Measurements from ENCODE around the gene C1orf87.
"Not testable (repeated sequence)": the region's sequence is repeated elsewhere in the genome, so short reads cannot be mapped to it uniquely, and the experiment has no call there.

C1orf87 gene

DNA sequence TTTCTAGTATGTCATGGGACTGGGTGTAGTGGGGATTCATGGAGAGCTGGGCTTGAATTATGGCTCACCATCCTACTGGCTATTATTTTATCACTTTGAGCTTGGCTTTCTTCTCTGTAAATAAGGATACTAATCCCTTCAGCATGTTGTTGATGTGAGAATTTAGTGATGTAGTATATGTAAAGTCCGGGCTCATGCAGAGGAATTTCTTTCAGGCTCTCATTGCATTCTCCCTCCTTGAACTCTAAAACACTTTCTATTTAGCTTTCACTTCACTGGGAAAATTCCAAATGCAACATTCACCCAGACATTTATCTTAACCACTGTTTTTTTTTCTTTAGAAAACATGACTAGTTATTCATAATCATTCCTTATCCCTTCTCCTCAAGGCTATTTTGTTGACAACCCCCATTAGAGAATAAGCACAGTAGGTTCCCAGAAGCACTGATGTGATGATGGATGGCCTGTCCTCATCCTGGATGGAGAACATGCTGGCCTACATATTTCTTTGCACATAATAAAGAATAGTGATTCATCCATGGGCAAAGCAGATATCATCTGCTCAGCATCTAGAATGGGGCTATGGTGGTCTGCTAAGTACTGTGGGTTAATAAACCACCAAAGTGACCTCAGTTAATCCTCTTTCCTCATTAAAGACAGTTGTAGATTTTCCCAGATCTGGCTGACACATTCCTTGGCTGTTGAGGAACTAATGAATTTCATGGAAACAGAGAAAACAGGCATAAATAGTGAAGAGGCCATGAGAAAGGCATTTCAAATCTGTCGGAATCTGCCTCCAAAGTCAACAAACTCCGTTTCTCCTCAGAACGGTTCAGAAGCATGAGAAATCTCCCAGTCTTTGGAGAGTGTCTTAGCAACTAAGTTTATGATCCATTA lies 79.0 kb downstream of the C1orf87 start:
- DNase-seq: no peak

DNA sequence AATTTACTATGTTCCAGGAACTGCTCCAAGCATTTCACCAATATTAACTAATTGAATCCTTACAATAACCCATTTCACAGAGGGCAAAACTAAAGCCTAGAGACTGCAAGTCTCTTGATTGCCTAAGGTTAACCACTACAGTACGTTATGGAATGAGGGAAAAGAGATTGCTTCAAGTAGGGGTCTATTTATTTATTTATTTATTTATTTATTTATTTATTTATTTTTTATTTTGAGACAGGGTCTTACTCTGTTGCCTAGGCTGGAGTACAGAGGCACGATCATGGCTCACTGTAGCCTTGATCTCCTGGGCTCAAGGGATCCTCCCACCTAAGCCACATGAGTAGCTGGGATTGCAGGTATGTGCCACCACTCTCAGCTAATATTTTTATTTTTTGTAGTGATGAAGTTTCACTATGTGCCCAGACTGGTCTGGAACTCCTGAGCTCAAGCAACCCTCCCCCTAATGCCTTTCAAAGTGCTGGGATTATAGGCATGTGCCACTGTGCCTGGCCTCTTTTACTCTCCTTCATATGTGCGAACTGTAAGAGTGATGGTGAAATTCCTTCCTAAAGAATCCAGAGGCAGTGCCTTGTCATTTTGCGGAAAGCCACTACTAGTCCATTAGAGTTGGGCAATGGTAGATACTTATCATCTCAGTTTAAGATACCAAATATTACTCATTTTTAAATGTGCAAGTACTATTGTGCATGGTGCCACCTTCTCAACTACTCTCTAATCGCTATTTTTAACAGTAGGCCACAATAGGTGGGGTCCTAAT lies 81.3 kb downstream of the C1orf87 start:
- DNase-seq: no peak

DNA sequence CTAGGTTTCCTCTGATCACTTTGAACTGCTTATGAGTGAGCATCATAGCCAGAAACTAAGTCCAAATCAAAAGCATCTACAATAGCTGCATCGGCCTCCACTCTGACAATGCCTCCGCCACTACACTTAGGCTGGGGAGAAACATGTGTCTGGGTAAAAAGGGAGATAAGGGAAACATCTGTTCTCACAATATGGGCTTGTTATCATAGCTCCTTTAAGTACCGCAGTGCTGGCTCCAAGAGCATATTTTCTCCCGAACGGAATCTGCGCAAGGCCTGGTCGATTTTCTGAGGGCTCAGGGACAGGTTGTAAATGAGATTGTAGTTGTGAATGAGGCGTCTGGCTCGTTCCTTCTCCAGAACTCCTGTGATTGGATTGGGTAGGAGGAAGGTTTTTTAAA lies 83.1 kb downstream of the C1orf87 start:
- no peak for DNase-seq

DNA sequence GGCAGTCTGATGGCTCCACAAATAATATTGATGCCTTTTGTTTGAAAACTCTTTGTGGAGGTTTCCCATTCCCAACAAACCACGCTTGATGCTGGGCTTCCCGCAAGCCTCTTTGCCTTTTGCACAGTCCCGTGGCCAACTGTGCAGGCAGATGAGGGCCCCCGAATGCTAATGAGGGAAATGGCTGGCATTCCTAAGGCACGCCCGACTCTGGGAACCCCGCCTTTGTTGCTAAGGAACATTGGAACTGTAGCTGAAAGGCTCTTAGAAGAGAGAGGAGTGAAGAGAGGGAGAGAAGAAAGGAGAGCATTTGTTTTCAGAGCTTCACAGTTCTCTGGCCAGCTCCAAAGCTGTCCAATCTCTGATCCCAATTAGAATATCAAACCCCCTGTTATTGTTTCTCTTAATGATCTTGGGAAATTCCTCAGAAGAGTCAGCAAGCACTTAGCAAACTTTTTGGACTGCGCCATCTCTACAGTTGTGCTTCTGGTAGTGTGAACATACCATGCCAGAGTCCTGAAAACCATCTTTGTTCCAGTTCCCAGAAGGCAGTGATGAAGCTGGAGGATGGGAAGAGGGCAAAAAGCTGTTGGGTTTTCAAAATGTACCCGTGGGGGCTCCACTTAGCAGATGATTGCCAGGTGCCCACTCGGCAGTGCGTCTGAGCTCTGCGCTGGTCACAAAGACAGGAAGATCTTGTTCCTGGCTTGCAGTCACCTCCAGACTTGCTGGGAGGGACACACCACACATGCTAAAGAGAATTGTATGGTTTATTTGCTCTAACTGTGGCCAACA lies 86.9 kb downstream of the C1orf87 start:
- peak in 39 of 51 donors; percentile 5 to 86 (median 58) for DNase-seq

DNA sequence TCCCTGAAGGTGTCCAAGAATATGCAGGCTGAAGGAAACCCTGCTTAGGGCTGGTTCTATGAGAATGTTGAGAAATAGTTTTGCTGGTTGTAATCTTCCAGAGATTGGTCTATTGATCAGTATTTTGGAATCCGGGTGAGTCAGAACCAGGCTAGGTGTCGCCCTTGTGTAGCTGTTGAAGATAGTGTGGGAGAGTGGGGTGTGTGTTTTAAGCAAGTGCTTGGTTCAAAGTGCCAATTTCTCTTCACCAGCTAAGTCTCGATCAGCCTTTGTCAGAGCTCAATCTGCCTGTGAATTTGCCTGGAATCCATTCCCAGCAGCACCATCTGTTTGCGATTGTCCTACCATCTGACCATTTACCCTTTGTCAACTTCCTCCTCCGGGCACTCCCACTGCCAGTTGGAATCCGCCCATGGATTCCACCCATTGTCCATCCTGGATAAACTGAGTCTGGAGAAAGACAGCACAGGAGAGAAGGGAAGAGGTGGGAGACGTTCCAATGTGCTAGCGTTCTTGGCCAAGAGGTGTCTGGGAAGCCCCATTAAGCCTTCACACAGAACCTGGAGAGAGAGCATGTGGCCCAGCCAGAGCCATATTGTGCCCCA lies 87.6 kb downstream of the C1orf87 start:
- DNase-seq: no peak

DNA sequence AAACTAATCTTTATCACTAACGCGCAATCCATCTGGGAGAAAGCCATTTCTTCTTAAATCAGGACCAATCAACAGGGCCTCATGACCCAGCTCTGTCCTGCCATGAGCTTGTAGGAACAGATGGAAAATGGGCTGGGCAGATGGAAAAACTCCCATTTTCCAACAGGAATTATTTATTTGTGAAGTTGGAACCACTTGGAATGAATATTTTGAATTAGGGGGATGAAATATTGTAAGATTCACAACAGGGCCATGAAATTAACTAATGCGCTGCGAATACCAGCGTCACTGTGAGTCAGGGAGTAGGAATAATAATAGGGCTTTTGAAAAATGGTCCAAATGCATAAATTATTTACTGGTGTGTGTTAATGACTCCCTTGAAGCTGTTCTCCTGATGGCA lies 93.9 kb downstream of the C1orf87 start:
- no peak for DNase-seq

DNA sequence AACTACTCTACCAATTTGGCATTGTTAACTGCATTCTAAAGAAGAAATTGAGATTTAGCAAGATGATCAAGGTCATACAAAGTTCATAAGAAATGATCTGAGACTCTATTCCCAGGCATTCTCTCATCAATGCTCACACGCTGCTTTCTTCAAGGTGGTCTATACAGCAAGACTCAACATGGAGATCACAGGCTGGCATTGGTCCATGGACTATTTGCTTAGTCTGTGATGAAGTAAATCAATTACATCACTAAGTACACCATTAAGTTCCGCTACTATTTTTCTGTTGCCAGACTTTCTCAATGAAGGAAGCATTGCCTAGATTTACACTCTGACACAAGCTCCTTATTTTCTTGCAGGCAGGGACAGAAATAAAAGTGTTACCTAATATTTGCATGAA lies 95.1 kb downstream of the C1orf87 start:
- no peak for DNase-seq

DNA sequence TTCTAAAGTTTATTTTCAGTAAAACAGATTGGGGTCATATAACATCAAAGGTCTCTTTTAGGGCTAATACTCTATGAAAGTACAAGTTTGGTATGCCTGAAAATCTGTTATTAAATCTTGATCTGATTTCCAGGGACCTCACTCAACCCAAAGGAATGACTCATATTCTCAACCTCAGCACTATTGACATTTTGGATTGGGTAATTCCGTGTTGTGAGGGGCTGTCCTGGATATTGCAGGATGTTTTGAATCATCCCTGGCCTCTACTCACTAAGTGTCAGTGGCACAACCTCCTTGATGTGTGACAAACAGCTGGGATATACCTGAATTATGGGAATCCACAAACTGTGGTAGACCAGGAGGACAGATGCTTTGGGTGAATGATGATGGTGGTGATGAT lies 95.5 kb downstream of the C1orf87 start:
- no peak for DNase-seq

DNA sequence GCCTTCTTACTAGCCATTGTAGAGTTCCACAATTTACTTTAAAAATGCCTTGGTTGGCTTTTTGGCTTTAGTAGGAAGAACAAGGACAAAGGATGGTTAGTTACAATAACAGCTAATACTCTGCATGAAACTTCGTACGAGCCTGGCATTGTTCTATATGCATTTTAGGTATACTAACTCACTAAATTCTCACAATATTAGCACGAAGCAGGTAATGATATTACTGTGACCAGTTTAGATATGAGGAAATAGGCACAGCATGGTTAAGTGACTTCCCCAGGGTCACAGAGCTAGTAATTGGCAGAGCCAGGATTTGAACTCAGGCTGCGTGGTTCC lies 96.5 kb downstream of the C1orf87 start:
- no peak for DNase-seq

DNA sequence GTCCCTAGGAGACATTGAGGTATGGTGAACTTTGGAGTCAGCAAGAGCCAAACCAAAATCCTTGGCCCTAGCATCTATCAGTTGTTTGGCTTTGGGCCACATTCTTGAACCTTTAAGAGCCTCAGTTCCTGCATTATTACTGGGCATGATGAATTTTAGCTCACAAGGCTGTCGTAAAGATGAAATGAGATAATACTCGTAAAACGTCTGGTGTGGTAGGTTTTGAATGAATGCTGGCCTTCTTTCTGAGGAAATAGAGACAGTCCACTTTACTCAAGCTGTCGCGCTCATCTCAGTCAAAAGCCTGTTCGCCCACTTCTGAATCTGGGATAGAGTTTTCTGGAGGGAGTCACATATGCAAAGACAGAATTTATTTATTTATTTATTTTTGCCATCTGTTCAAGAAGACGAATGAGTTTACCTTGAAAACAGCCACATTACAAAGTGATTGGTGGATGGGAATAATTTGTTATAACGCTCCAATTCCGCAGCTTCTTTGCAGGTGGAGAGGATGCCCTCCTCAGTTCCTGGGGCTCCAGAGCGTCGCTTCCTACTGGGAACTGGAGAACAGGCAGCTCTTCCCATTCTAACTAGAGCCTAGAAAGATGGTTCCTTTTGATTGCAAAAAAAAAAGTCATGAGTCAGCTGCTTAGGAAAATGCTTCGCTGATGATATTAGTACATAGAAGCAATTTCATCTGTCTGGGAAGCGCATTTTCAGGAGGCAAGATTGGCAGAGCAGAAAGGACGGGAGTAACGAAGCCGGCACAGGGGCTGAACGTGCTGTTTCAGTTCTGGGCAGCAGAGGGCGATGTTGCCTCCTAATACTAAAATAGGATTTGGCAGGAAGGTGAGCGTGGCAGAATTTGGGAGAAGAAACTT lies 97.1 kb downstream of the C1orf87 start:
- peak in 39 of 51 donors; percentile 4 to 73 (median 41) for DNase-seq

DNA sequence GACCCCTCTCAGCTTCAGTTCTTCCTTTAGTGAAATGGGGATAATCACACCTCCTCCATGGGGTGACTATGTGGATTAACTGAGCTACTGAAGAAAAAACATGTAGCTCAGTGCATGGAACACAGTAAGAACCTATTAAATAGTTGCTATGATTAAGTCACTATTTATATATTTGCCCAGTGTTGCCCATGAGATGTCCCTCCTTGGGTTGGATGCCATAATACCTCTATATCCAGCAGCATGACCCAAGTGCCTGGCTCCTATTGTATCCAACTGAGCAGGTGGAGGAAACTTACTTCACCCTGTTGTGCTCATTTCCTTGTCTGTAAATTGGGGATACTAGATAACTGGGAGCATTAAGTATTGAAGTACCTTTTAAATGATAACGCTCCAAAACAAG lies 99.9 kb downstream of the C1orf87 start:
- DNase-seq: no peak

DNA sequence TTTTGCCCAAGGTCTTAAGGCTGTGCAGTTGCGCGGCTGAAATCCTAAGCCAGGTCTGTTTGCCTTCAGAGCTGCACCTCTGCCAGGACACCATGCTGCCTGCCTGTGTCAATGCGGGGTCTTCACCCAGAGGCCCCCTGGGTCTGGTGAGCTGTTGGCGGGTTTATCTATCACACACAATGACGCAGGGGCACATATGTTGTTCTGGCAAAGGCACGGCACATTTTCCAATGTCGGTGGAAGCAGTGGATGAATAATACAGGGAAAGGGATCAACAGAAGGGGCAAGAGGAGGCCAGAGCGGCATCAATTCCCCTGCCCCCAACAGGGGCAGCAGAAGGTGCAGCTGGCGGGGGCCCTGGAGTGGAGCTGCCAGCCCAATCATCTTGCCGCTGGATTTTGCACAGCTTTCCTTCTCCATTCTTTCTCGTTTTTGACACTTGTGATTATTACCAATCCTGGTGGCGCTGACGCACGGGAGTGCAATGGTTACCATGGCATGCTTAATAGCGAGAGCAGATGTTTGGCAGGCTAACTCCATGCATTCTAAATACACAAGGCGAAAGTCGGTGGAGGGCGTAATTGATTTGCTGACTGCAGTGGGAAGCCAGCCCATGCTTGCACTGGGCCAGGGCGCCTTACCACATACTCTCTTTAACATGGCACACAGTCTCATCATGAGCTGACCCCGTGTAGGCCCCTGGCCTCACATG lies 101.2 kb downstream of the C1orf87 start:
- peak in 21 of 51 donors; percentile 2 to 37 (median 15) for DNase-seq

DNA sequence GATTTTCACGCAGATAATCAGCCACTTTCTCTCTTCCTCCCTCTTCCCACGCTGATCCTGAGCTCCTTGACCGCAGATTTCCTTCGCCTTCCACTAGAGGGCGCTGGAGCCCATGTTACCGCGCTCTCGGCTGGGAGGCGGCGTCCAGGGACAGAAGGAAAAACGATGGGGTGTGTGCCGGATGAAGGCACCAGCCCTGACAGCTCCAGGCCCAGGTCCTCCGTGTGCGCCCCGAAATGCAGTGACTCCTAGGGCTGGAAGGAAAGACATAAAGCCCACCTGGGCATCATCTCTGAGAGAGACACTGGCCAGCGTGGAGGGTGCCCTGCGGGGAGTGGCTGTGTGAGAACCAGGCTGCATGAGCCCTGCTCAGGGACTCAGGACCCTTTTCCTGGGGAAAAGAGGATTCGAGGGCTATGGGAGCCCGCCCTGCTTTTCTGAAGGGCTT lies 102.1 kb downstream of the C1orf87 start:
- DNase-seq: peak in 46 of 51 donors; percentile 4 to 83 (median 60)

DNA sequence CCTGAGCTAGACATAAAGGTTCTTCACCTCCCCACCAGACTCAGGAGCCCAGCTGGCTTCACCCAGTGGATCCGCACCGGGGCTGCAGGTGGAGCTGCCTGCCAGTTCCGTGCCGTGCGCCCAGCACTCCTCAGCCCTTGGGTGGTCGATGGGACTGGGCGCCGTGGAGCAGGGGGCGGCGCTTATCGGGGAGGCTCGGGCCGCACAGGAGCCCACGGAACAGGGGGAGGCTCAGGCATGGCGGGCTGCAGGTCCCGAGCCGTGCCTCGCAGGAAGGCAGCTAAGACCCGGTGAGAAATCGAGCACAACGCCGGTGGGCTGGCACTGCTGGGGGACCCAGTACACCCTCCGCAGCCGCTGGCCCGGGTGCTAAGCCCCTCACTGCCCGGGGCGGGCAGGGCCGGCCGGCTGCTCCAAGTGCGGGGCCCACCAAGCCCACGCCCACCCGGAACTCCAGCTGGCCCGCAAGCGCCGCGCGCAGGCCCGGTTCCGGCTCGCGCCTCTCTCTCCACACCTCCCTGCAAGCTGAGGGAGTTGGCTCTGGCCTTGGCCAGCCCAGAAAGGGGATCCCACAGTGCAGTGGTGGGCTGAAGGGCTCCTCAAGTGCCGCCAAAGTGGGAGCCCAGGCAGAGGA lies 103.9 kb downstream of the C1orf87 start:
- not testable (repeated sequence) for DNase-seq

DNA sequence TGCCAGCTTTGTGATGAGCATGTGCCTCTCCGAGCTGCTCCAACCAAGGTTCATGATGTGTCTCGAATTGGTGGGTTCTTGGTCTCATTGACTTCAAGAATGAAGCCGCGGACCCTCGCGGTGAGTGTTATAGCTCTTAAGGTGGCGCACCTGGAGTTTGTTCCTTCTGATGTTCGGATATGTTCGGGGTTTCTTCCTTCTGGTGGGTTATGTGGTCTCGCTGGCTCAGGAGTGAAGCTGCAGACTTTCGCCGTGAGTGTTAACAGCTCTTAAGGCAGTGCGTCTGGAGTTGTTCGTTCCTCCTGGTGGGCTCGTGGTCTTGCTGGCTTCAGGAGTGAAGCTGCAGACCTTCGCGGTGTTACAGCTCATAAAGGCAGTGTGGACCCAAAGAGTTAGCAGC lies 104.8 kb downstream of the C1orf87 start:
- not testable (repeated sequence) for DNase-seq

DNA sequence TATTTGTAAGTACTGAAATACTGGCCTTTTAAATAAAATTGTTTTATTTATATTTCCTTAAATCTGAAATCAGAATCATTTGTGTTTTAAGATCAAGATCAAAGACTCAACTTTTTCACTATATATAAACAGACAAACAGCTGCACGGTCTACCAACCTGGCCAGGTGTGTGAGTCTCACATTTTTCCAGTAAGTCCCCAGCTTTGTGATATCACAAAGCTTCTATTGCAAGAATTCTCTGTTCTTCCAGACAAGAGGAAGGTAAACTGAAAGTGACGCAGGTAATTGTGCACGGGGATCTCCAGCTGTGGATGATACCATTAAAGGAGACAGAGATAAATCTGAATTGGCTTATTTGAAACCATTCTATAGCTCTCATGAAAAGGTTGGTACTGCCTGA lies 105.8 kb downstream of the C1orf87 start:
- no peak for DNase-seq

DNA sequence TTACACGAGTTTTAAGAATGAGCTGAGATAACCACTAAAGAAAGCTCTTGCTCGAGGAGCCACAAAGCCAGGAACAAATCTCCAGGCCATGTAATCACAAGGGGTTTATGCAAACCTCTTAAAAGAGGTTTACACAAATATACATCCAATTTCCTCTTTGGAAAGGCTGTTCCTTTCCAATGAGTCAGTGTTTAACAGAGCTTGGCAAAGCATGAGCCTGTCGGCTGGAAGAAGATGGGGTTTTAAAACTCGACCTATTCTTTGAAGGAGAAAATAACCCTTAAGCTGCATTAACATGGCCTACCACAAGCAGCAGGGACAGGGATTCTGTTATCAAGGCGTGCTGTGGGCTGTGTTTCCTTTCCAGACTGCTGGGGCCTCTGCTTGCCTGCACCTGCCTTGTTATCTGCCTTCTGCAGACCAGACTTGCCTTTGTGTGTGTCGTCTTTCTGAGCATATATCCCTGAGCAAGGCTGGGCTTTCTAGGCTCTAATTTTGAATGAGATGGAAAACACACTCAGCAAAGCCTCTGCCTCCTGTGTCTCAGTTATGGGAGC lies 106.4 kb downstream of the C1orf87 start:
- DNase-seq: peak in 2 of 51 donors; percentile 2 to 6

DNA sequence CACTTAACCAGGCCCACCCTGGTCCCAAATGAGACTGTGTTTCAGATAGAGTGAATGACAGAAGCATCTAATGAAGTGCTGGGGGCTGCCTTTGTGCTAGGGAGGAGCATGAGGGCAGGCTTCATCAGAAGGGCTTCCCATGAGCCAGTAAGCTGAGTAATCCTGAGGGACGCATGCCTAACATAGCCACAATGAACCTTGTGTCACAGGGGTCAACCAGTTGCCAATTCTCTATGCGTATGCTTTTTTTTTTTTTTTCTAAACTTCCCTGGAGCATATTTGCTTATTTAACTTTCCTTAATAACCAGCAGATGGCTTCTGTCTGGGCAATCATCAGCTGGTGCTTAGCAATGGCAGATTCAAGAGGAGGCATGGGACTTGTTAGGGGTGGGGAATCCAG lies 121.5 kb downstream of the C1orf87 start:
- DNase-seq: no peak

DNA sequence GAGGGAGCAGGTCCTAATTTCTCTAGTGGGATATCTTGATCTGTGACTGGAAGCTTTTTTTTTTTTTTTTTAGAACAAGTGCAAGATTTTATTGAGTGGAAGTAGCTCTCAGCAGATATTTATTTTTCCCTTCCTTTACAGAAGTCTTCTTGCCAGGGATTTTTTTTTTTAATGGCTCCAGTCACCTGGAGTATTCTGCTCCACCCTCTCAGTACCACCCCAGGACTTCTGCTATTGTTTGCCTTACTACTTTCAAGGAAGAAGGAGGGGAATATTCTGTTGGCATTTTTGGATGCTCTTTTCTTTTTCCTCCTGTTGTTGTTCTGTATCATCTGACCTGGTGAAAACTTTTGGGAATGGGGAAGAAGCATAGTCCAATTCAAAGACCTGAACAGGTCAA lies 123.9 kb downstream of the C1orf87 start:
- DNase-seq: no peak
